Endodermal cell (in vitro differentiated cells): Measurements from ENCODE around the gene CERKL. TPM values are rescaled to one million over a fixed set of nuclear protein-coding genes. Genes with fewer than 3 reads are reported as not detected.

Source experiments
- DNase-seq: peaks from one replicate; pipeline ENCODE4 v3.0.0-alpha.2; 2017
- H3K27ac ChIP-seq: 2 replicates; pipeline ENCODE4 v1.5.1; 2013; ENCODE audit warnings: mild to moderate bottlenecking, low read depth, low read length, moderate library complexity
- H3K27me3 ChIP-seq: 2 replicates; pipeline ENCODE4 v1.6.1; 2013; ENCODE audit warnings: mild to moderate bottlenecking, low read length, moderate library complexity; ENCODE audit not compliant: insufficient read depth, control insufficient read depth, poor library complexity, severe bottlenecking
- H3K36me3 ChIP-seq: 2 replicates; pipeline ENCODE4 v1.7.0; 2013; ENCODE audit warnings: mild to moderate bottlenecking, low read length, moderate library complexity; ENCODE audit not compliant: control insufficient read depth, insufficient read depth
- H3K4me1 ChIP-seq: one replicate; pipeline ENCODE4 v1.7.0; 2013; ENCODE audit warnings: low read length; ENCODE audit not compliant: control insufficient read depth, insufficient read depth
- H3K4me3 ChIP-seq: 2 replicates; pipeline ENCODE4 v1.5.1; 2013; ENCODE audit warnings: mild to moderate bottlenecking, low read length, moderate library complexity
- H3K9ac ChIP-seq: 2 replicates; pipeline ENCODE4 v1.6.1; 2013; ENCODE audit warnings: mild to moderate bottlenecking, low read length, moderate library complexity; ENCODE audit not compliant: poor library complexity, severe bottlenecking; ENCODE audit errors: extremely low read depth
- H3K9me3 ChIP-seq: 2 replicates; pipeline ENCODE4 v1.6.1; 2013; ENCODE audit warnings: mild to moderate bottlenecking, low read length, moderate library complexity; ENCODE audit not compliant: control insufficient read depth
- H3K27ac Mint-ChIP-seq: 2 replicates; pipeline ENCODE4 v1.8.0; 2020; ENCODE audit warnings: mixed read lengths
- H3K27me3 Mint-ChIP-seq: 2 replicates; pipeline ENCODE4 v1.8.0; 2021; ENCODE audit warnings: mild to moderate bottlenecking, mixed read lengths; ENCODE audit not compliant: insufficient read depth
- H3K36me3 Mint-ChIP-seq: 2 replicates; pipeline ENCODE4 v1.8.0; 2020; ENCODE audit warnings: low read depth, mixed read lengths
- H3K4me1 Mint-ChIP-seq: 2 replicates; pipeline ENCODE4 v1.8.0; 2020; ENCODE audit warnings: mixed read lengths
- H3K4me3 Mint-ChIP-seq: 2 replicates; pipeline ENCODE4 v1.8.0; 2020; ENCODE audit warnings: mild to moderate bottlenecking, moderate library complexity, mixed read lengths
- H3K9me3 Mint-ChIP-seq: 2 replicates; pipeline ENCODE4 v1.8.0; 2020; ENCODE audit warnings: mild to moderate bottlenecking, mixed read lengths
- WGBS, 2 experiments: methylation state at CpG; one replicate each; pipeline versions ENCODE4 v1.1.5 to v1.1.7; 2013; ENCODE audit warnings: missing lambda C conversion rate in 2 of 2, mixed read lengths in 1 of 2; ENCODE audit not compliant: insufficient coverage in 1 of 2, insufficient read length in 1 of 2; 5-methylcytosine and 5-hydroxymethylcytosine counted together
- total RNA-seq, 2 donors: library from RNA; stranded (reverse); fragmentation: NEBNext Ultra II Directional in 1 of 2; extraction: Animal tissue kit (Norgen Biotek cat#: 25700) in 1 of 2; gene quantifications; 2 replicates in 1 of 2; 3 replicates in 1 of 2; pipeline ENCODE4 v1.2.1, GENCODE V29; 2021
- TF ChIP-seq, protein P1 (sequence below): fragments of 200-600 bp; sonication (generic); conservative IDR thresholded peaks from 2 replicates; pipeline ENCODE4 v1.5.0; 2021; ENCODE audit warnings: antibody characterized with exemption, mild to moderate bottlenecking

CERKL gene
- total RNA-seq, 2 donors from 2014 or later = 0.20 to 0.31 TPM

GRCh38 chr2:181697571-181697970 lies 40.7 kb upstream of the CERKL start:
- no peak overlapping the region for H3K4me3 Mint-ChIP-seq
- 92 to 93% methylated on average over 1 of the region's 1 CpG for WGBS, 2 experiments
- Histone ChIP-seq H3K4me3 (no peak overlapping the region), H3K27ac (no peak overlapping the region), H3K4me1 (no peaks in the 10 kb centered on the region), H3K9me3 (peaks cover 3% of the 10 kb centered on the region), H3K36me3 (no peaks in the 10 kb centered on the region), H3K27me3 (peaks cover 41% of the 10 kb centered on the region), H3K9ac (peak overlapping the region; percentile 6)
- no peaks in the 10 kb centered on the region for H3K4me1 Mint-ChIP-seq
- DNase-seq = no peak
- no peaks in the 10 kb centered on the region for H3K36me3 Mint-ChIP-seq
- peaks cover 8% of the 10 kb centered on the region for H3K9me3 Mint-ChIP-seq
- TF ChIP-seq, protein P1, sequence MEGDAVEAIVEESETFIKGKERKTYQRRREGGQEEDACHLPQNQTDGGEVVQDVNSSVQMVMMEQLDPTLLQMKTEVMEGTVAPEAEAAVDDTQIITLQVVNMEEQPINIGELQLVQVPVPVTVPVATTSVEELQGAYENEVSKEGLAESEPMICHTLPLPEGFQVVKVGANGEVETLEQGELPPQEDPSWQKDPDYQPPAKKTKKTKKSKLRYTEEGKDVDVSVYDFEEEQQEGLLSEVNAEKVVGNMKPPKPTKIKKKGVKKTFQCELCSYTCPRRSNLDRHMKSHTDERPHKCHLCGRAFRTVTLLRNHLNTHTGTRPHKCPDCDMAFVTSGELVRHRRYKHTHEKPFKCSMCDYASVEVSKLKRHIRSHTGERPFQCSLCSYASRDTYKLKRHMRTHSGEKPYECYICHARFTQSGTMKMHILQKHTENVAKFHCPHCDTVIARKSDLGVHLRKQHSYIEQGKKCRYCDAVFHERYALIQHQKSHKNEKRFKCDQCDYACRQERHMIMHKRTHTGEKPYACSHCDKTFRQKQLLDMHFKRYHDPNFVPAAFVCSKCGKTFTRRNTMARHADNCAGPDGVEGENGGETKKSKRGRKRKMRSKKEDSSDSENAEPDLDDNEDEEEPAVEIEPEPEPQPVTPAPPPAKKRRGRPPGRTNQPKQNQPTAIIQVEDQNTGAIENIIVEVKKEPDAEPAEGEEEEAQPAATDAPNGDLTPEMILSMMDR = no peak
- peaks cover 31% of the 10 kb centered on the region for H3K27me3 Mint-ChIP-seq
- no peak overlapping the region for H3K27ac Mint-ChIP-seq

DNA sequence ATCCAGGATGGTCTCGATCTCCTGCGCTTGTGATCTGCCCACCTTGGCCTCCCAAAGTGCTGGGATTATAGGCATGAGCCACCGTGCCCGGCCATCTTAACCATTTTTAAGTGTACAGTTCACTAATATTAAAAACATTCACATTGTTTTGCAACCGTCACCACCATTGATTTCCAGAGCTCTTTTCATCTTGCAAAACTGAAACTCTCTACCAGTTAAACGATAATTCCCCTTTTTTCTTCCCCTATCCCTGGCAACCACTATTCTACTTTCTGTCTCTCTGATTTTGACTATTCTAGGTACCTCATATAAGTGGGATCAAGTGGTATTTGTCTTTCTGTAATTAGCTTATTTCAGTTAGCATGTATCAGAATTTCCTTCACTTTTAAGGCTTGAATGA lies 40.2 kb upstream of the CERKL start:
- no peaks in the 10 kb centered on the region for H3K4me1 Mint-ChIP-seq
- no peak overlapping the region for H3K27ac Mint-ChIP-seq
- no peaks in the 10 kb centered on the region for H3K36me3 ChIP-seq
- H3K4me1 ChIP-seq = no peaks in the 10 kb centered on the region
- H3K9me3 Mint-ChIP-seq = peaks cover 5% of the 10 kb centered on the region
- no peak overlapping the region for H3K4me3 Mint-ChIP-seq
- H3K27me3 ChIP-seq = peaks cover 45% of the 10 kb centered on the region
- H3K36me3 Mint-ChIP-seq = no peaks in the 10 kb centered on the region
- TF ChIP-seq, protein P1 = no peak
- no peak overlapping the region for H3K27ac ChIP-seq
- no peak for DNase-seq
- H3K27me3 Mint-ChIP-seq = peaks cover 32% of the 10 kb centered on the region
- no peak overlapping the region for H3K4me3 ChIP-seq
- 87 to 94% methylated on average over 6 of the region's 6 CpGs for WGBS, 2 experiments
- H3K9me3 ChIP-seq = no peaks in the 10 kb centered on the region
- no peak overlapping the region for H3K9ac ChIP-seq

DNA sequence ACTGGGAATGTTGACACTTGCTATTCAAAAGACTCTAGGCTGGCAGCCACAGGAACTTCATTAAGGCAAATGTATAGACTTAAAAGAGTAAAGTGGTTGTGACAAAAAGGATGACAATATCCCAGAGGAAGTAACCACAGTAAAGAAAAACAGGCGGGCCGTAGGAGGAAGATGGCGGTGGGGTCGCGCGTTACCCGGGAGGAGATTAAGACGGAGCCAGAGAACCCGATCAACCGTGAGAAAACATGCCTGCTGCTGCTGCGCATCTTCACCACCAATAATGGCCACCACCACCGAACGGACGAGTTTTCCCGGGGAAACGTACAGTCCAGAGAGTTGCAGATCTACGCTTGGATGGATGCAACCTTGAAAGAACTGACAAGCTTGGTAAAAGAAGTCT lies 37.4 kb upstream of the CERKL start:
- Mint-ChIP-seq H3K4me3 (no peak overlapping the region), H3K27ac (no peak overlapping the region), H3K9me3 (no peaks in the 10 kb centered on the region), H3K4me1 (no peaks in the 10 kb centered on the region), H3K27me3 (peaks cover 53% of the 10 kb centered on the region), H3K36me3 (no peaks in the 10 kb centered on the region)
- no peak for DNase-seq
- Histone ChIP-seq H3K9ac (no peak overlapping the region), H3K27me3 (peaks cover 74% of the 10 kb centered on the region), H3K4me3 (no peak overlapping the region), H3K36me3 (no peaks in the 10 kb centered on the region), H3K27ac (no peak overlapping the region), H3K4me1 (no peaks in the 10 kb centered on the region), H3K9me3 (no peaks in the 10 kb centered on the region)
- TF ChIP-seq, protein P1 = no peak
- WGBS, 2 experiments = 92 to 94% methylated on average over 11 to 17 of the region's 17 CpGs
